ENCODE results near the gene TRAF4.

Gene TRAF4

DNA sequence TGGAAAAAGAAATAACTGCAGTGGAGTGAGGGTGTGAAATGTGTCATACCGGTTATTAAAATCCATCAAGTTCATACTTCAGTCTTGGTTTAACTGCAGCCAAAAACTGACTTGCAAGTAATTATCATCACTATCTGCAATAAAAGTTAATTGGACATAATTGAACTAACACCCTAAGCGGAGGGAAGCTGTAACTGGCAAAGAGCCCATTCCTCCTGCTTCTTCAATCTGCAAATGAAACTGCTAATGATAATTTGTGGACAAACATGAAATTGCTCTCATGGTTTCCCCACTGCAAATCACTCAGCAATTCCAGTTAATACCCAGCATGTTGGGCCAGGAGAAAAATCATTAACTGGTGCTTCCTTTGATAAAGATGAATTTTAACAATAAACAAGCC, 52.3 kb downstream of the TRAF4 start:
- no peak for DNase-seq

Measured in DMS79 (cell line).